ENCODE data around the gene TBC1D1. TPM values are rescaled to one million over a fixed set of nuclear protein-coding genes. Genes with fewer than 3 reads are reported as not detected.

Gene TBC1D1
- total and polyA plus RNA-seq, 2 experiments from 2014 or later: 53.9 to 151 TPM

- Histone ChIP-seq H3K36me3 (ENCODE audit: insufficient read depth) (no peaks in the 10 kb centered on the region), H3K4me2 (no peak overlapping the region), H3K27ac (ENCODE audit: low read depth) (no peak overlapping the region), H4K20me1 (replicated peaks; ENCODE audit: insufficient read depth) (no peaks in the 10 kb centered on the region), H3K9me2 (ENCODE audit: insufficient read depth) (peaks cover 15% of the 10 kb centered on the region; the same call in 1 of the 2 replicates), H3K4me1 (ENCODE audit: insufficient read depth) (no peaks in the 10 kb centered on the region), H3K27me3 (ENCODE audit: insufficient read depth) (no peaks in the 10 kb centered on the region), H3F3A (replicated peaks; ENCODE audit: low read depth) (no peaks in the 10 kb centered on the region), H3K79me2 (replicated peaks; ENCODE audit: insufficient read depth) (no peaks in the 10 kb centered on the region), H3K4me3 (no peak overlapping the region), H2AFZ (0 out of 2 replicates have a peak overlapping the region, but pooled peaks have one; percentile 28)
- Mint-ChIP-seq H3K27me3 (ENCODE audit: insufficient read depth, low read depth, poor library complexity) (no peaks in the 10 kb centered on the region), H3K4me1 (peaks cover 13% of the 10 kb centered on the region), H3K27ac (no peak overlapping the region), H3K4me3 (no peak overlapping the region), H3K9me3 (no peaks in the 10 kb centered on the region), H3K36me3 (ENCODE audit: low read depth) (no peaks in the 10 kb centered on the region)
- DNase-seq (ENCODE audit: low spot score): no peak
- ATAC-seq: peak; percentile 48; the same call in 2 of the 3 replicates
- no peak for TF ChIP-seq CTCF (conservative IDR thresholded peaks at IDR 0.05; ENCODE audit: low read depth in 2 of 2)
- TF ChIP-seq NANOG (IDR thresholded peaks at IDR 0.05; ENCODE audit: borderline replicate concordance): no peak
- no peak for TF ChIP-seq ZNF331 (CRISPR knock-in tag; IDR thresholded peaks at IDR 0.05; ENCODE audit: low read depth)
- TF ChIP-seq CREB1 (CRISPR knock-in tag; IDR thresholded peaks at IDR 0.05; ENCODE audit: low read depth): no peak
- TF ChIP-seq STAT1 (IDR thresholded peaks at IDR 0.05; ENCODE audit: unreplicated experiment): no peak
- no peak for TF ChIP-seq EZH2 (IDR thresholded peaks at IDR 0.05; ENCODE audit: low read depth, unreplicated experiment)
Measured at GRCh38 chr4:38154681-38155588, 264.1 kb downstream of the TBC1D1 start.

GRCh38 chr4:38155589-38156294 is 264.9 kb downstream of the TBC1D1 start:
- H3K4me2 ChIP-seq: no peak overlapping the region
- no peaks in the 10 kb centered on the region for H3K36me3 Mint-ChIP-seq (ENCODE audit: low read depth)
- H3K4me3 ChIP-seq: no peak overlapping the region
- H3K4me3 Mint-ChIP-seq: no peak overlapping the region
- H3K36me3 ChIP-seq (ENCODE audit: insufficient read depth): no peaks in the 10 kb centered on the region
- H3K27me3 Mint-ChIP-seq (ENCODE audit: insufficient read depth, low read depth, poor library complexity): no peaks in the 10 kb centered on the region
- no peak overlapping the region for H3K27ac ChIP-seq (ENCODE audit: low read depth)
- no peaks in the 10 kb centered on the region for H3K4me1 ChIP-seq (ENCODE audit: insufficient read depth)
- H3K27ac Mint-ChIP-seq: no peak overlapping the region
- no peak for ATAC-seq
- H3K9me2 ChIP-seq (ENCODE audit: insufficient read depth): peaks cover 19% of the 10 kb centered on the region; the same call in 1 of the 2 replicates
- no peak overlapping the region for H2AFZ ChIP-seq
- H3K9me3 Mint-ChIP-seq: no peaks in the 10 kb centered on the region
- H3K27me3 ChIP-seq (ENCODE audit: insufficient read depth): no peaks in the 10 kb centered on the region
- TF ChIP-seq EZH2phosphoT487 (IDR thresholded peaks at IDR 0.05; ENCODE audit: unreplicated experiment): no peak
- TF ChIP-seq ETS1 (IDR thresholded peaks at IDR 0.05): no peak
- no peak for TF ChIP-seq NANOG (IDR thresholded peaks at IDR 0.05; ENCODE audit: borderline replicate concordance)
- TF ChIP-seq CREB1 (CRISPR knock-in tag; IDR thresholded peaks at IDR 0.05; ENCODE audit: low read depth): no peak
- TF ChIP-seq ZNF114 (CRISPR knock-in tag; IDR thresholded peaks at IDR 0.05): no peak
- TF ChIP-seq JUNB (IDR thresholded peaks at IDR 0.05; ENCODE audit: unreplicated experiment): no peak
- no peak for TF ChIP-seq CTCF (conservative IDR thresholded peaks at IDR 0.05; ENCODE audit: low read depth in 2 of 2)
- H3K79me2 ChIP-seq (replicated peaks; ENCODE audit: insufficient read depth): no peaks in the 10 kb centered on the region
- peaks cover 14% of the 10 kb centered on the region for H3K4me1 Mint-ChIP-seq
- no peaks in the 10 kb centered on the region for H4K20me1 ChIP-seq (replicated peaks; ENCODE audit: insufficient read depth)
- DNase-seq (ENCODE audit: low spot score): no peak
- no peaks in the 10 kb centered on the region for H3F3A ChIP-seq (replicated peaks; ENCODE audit: low read depth)

Measured in GM23338 (cell line).